ENCODE data around the gene MOB2.

The MOB2 gene

GRCh38 chr11:1483445-1483961 is 3.1 kb downstream of the MOB2 start:
- Histone ChIP-seq H3K9me3 (ENCODE audit: insufficient read depth, low read depth, low read length) (no peaks in the 10 kb centered on the region), H3F3A (ENCODE audit: low read depth) (no peaks in the 10 kb centered on the region), H3K4me3 (ENCODE audit: low read length, poor library complexity, severe bottlenecking) (no peak overlapping the region), H3K4me1 (ENCODE audit: insufficient read depth, low read length, poor library complexity, severe bottlenecking) (no peaks in the 10 kb centered on the region), H3K4me2 (ENCODE audit: low read depth, low read length, poor library complexity, severe bottlenecking) (no peak overlapping the region), H3K27me3 (ENCODE audit: insufficient read depth, low read length, poor library complexity, severe bottlenecking) (no peaks in the 10 kb centered on the region), H3K79me2 (ENCODE audit: insufficient read depth, low read length) (peaks cover 26% of the 10 kb centered on the region; the same call in 1 of the 2 replicates), H3K9ac (ENCODE audit: low read depth, low read length, poor library complexity, severe bottlenecking) (no peak overlapping the region), H3K9me2 (replicated peaks; ENCODE audit: low read depth, low read length) (no peaks in the 10 kb centered on the region), H4K20me1 (ENCODE audit: insufficient read depth, low read length, poor library complexity, severe bottlenecking) (peaks cover 5% of the 10 kb centered on the region), H2AFZ (ENCODE audit: low read length) (no peak overlapping the region), H3K36me3 (ENCODE audit: insufficient read depth, low read length) (peaks cover 15% of the 10 kb centered on the region; the same call in 1 of the 2 replicates)
- TF ChIP-seq CTCF (conservative IDR thresholded peaks at IDR 0.05; ENCODE audit: low read length) (no peak), EZH2phosphoT487 (IDR thresholded peaks at IDR 0.05; ENCODE audit: borderline replicate concordance) (no peak)

GRCh38 chr11:1482581-1483444 is 3.8 kb downstream of the MOB2 start:
- no peak overlapping the region for H3K9ac ChIP-seq (ENCODE audit: low read depth, low read length, poor library complexity, severe bottlenecking)
- H3K36me3 ChIP-seq (ENCODE audit: insufficient read depth, low read length): peaks cover 16% of the 10 kb centered on the region; the same call in 1 of the 2 replicates
- H4K20me1 ChIP-seq (ENCODE audit: insufficient read depth, low read length, poor library complexity, severe bottlenecking): peaks cover under 1% of the 10 kb centered on the region
- TF ChIP-seq CTCF (conservative IDR thresholded peaks at IDR 0.05; ENCODE audit: low read length): no peak
- TF ChIP-seq EZH2phosphoT487 (IDR thresholded peaks at IDR 0.05; ENCODE audit: borderline replicate concordance): no peak
- H3K4me3 ChIP-seq (ENCODE audit: low read length, poor library complexity, severe bottlenecking): no peak overlapping the region
- H3K4me1 ChIP-seq (ENCODE audit: insufficient read depth, low read length, poor library complexity, severe bottlenecking): peaks cover 5% of the 10 kb centered on the region
- no peaks in the 10 kb centered on the region for H3F3A ChIP-seq (ENCODE audit: low read depth)
- H3K79me2 ChIP-seq (ENCODE audit: insufficient read depth, low read length): peaks cover 25% of the 10 kb centered on the region; the same call in 1 of the 2 replicates
- no peak overlapping the region for H2AFZ ChIP-seq (ENCODE audit: low read length)
- H3K9me3 ChIP-seq (ENCODE audit: insufficient read depth, low read depth, low read length): no peaks in the 10 kb centered on the region
- H3K27me3 ChIP-seq (ENCODE audit: insufficient read depth, low read length, poor library complexity, severe bottlenecking): no peaks in the 10 kb centered on the region
- H3K4me2 ChIP-seq (ENCODE audit: low read depth, low read length, poor library complexity, severe bottlenecking): no peak overlapping the region
- no peaks in the 10 kb centered on the region for H3K9me2 ChIP-seq (replicated peaks; ENCODE audit: low read depth, low read length)

DNA sequence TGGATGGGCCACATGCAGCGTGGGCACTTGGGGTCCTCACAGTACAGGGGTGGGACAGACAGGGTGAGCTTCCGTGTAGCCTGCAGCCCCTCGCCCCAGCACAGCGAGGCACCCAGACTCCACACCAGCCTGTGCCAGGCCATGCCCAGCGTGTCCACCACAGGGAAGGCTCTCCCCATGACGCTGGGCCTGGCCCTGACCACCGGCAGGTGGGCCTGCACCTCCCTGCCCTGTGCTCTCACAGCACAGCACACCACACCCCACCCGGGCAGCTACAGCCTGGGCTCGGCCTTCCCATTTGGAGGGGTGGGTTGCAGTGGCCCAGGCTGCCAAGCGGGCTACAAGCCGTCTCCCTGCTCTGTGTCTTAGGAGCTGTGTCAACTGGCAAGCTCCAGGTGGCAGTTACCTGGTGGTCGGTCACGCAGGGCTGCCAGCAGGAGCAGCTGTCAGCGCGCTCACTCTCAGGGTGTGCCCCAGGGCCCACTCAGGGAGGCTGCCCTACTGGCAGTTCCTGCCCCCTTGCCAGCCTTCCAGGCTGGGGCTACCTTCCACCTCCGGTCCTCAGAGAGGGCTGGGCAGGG is 4.6 kb downstream of the MOB2 start:
- Histone ChIP-seq H4K20me1 (ENCODE audit: insufficient read depth, low read length, poor library complexity, severe bottlenecking) (no peaks in the 10 kb centered on the region), H3K9me2 (replicated peaks; ENCODE audit: low read depth, low read length) (no peaks in the 10 kb centered on the region), H3F3A (ENCODE audit: low read depth) (no peaks in the 10 kb centered on the region), H3K36me3 (ENCODE audit: insufficient read depth, low read length) (peaks cover 25% of the 10 kb centered on the region; the same call in 1 of the 2 replicates), H3K79me2 (ENCODE audit: insufficient read depth, low read length) (peaks cover 18% of the 10 kb centered on the region; the same call in 1 of the 2 replicates), H3K4me1 (ENCODE audit: insufficient read depth, low read length, poor library complexity, severe bottlenecking) (peaks cover 5% of the 10 kb centered on the region), H3K9ac (ENCODE audit: low read depth, low read length, poor library complexity, severe bottlenecking) (no peak overlapping the region), H2AFZ (ENCODE audit: low read length) (no peak overlapping the region), H3K4me3 (ENCODE audit: low read length, poor library complexity, severe bottlenecking) (no peak overlapping the region), H3K27me3 (ENCODE audit: insufficient read depth, low read length, poor library complexity, severe bottlenecking) (no peaks in the 10 kb centered on the region), H3K4me2 (ENCODE audit: low read depth, low read length, poor library complexity, severe bottlenecking) (no peak overlapping the region), H3K9me3 (ENCODE audit: insufficient read depth, low read depth, low read length) (no peaks in the 10 kb centered on the region)
- TF ChIP-seq EZH2phosphoT487 (IDR thresholded peaks at IDR 0.05; ENCODE audit: borderline replicate concordance) (no peak), CTCF (conservative IDR thresholded peaks at IDR 0.05; ENCODE audit: low read length) (no peak)
